ENCODE measurements around the gene CELF4. TPM values are rescaled to one million over a fixed set of nuclear protein-coding genes. Genes with fewer than 3 reads are reported as not detected.

The CELF4 gene
- total RNA-seq, 1 donor from 2014 or later = 0.22 TPM

DNA sequence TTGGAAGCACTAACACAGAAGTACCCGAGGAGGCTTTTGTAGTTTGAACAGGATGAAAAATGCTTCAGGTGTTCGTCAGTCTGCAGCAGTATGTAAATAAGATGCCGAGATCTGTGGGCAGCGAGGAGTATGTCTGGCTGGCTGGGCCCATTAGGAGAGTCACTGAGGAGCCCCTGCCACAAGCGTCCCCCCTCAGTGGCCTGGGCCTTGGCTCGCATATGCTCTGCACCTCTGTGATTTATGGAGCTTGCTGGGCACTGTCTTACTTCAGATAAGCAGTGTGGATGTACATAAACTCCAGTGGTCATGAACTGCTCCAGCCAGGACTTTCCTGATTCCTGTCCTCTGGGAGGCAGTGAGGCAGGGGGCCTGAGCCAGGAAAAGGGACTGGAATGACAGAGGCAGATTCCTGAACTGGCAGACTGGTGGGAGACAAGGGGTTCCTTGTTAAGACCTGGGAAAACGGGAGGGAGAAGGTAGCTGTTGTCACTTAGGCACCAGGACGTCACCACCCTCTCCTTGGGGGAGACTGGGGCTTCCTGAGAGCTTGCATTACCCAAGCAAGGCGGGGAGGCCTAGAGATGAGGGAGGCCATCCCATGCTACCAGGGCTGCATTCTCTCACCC is 46.0 kb downstream of the CELF4 start:
- Mint-ChIP-seq H3K27me3 (ENCODE audit: low read depth) (peaks cover 63% of the 10 kb centered on the region), H3K27ac (ENCODE audit: unreplicated experiment) (no peak overlapping the region), H3K36me3 (ENCODE audit: low read depth) (peaks cover 2% of the 10 kb centered on the region), H3K4me1 (ENCODE audit: low read depth) (no peaks in the 10 kb centered on the region), H3K9me3 (ENCODE audit: low read depth) (no peaks in the 10 kb centered on the region), H3K4me3 (ENCODE audit: unreplicated experiment) (no peak overlapping the region)
- TF ChIP-seq, protein P1, sequence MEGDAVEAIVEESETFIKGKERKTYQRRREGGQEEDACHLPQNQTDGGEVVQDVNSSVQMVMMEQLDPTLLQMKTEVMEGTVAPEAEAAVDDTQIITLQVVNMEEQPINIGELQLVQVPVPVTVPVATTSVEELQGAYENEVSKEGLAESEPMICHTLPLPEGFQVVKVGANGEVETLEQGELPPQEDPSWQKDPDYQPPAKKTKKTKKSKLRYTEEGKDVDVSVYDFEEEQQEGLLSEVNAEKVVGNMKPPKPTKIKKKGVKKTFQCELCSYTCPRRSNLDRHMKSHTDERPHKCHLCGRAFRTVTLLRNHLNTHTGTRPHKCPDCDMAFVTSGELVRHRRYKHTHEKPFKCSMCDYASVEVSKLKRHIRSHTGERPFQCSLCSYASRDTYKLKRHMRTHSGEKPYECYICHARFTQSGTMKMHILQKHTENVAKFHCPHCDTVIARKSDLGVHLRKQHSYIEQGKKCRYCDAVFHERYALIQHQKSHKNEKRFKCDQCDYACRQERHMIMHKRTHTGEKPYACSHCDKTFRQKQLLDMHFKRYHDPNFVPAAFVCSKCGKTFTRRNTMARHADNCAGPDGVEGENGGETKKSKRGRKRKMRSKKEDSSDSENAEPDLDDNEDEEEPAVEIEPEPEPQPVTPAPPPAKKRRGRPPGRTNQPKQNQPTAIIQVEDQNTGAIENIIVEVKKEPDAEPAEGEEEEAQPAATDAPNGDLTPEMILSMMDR (IDR thresholded peaks at IDR 0.05) = no peak
- no peak for DNase-seq (ENCODE audit: low spot score)

DNA sequence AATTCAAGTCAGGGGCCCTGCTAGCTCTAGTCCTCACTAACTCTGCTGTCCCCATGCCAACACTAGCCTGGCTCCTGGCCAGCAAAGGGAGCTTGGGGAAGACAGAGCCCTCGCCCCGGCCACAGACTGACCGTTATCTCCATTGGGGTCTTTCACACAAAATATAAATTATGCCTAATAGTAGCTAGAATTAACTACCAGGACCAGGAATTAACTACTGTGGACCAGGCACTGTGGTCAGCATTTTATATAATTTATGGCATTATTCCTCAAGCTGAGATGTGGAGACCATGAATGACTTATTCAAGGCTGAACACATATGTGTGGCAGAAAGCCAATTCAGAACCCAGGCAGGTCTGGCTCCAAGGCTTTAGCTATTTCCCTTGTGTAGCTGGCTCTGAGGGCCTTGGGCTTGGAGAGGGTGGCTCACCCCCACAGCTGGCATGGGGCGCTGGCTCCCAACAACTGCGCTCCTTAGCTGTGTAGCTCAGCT is 49.2 kb downstream of the CELF4 start:
- Mint-ChIP-seq H3K9me3 (ENCODE audit: low read depth) (peaks cover 3% of the 10 kb centered on the region), H3K4me3 (ENCODE audit: unreplicated experiment) (no peak overlapping the region), H3K4me1 (ENCODE audit: low read depth) (no peaks in the 10 kb centered on the region), H3K27me3 (ENCODE audit: low read depth) (peaks cover 54% of the 10 kb centered on the region), H3K36me3 (ENCODE audit: low read depth) (peaks cover 2% of the 10 kb centered on the region), H3K27ac (ENCODE audit: unreplicated experiment) (no peak overlapping the region)
- no peak for DNase-seq (ENCODE audit: low spot score)
- TF ChIP-seq, protein P1 (IDR thresholded peaks at IDR 0.05) = no peak

DNA sequence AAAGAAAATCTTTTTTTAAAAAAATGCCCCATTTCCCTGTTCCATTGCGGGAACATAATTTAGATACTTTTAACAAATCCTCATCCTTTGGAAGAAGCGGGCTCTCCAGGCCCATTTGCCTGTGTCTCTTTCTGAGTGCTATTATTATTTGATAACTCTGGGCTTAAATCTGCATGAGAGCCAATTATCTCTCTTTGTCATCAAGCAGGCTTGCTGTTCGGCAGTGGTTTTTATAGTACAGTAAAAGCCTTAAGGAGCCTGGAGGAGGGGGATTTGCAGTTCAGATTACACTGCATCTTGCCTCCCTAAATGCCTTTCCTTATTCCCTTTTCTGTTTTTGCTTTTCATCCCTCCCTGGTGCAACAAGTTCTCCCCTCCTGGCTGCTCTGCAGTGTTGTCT is 50.6 kb downstream of the CELF4 start:
- Mint-ChIP-seq H3K4me1 (ENCODE audit: low read depth) (no peaks in the 10 kb centered on the region), H3K36me3 (ENCODE audit: low read depth) (peaks cover 2% of the 10 kb centered on the region), H3K27ac (ENCODE audit: unreplicated experiment) (no peak overlapping the region), H3K9me3 (ENCODE audit: low read depth) (peaks cover 15% of the 10 kb centered on the region), H3K4me3 (ENCODE audit: unreplicated experiment) (no peak overlapping the region), H3K27me3 (ENCODE audit: low read depth) (peaks cover 53% of the 10 kb centered on the region)
- DNase-seq (ENCODE audit: low spot score) = no peak
- TF ChIP-seq, protein P1 (IDR thresholded peaks at IDR 0.05) = no peak

DNA sequence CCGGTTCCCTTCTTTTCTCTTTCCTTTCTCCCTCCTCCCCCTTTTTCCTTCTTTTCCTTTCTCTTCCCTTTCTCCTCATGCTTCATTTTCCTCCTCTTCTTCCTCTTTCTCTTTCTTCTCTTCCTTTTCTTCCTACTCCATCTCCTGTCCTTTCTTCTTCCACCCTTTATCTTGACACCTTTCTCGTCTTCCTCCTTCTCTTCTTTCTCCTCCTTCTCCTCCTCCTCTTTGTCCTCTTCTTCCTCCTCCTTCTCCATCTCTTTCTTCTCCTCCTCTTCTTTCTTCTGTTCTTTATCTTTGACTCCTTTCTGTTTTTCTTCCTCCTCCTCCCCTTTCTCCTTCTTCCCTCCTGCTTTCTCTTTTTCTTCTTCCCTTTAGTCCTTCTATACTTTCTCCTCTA is 53.2 kb downstream of the CELF4 start:
- no peak overlapping the region for H3K4me3 Mint-ChIP-seq (ENCODE audit: unreplicated experiment)
- H3K4me1 Mint-ChIP-seq (ENCODE audit: low read depth) = no peaks in the 10 kb centered on the region
- no peak overlapping the region for H3K27ac Mint-ChIP-seq (ENCODE audit: unreplicated experiment)
- H3K36me3 Mint-ChIP-seq (ENCODE audit: low read depth) = peaks cover 2% of the 10 kb centered on the region
- no peak for DNase-seq (ENCODE audit: low spot score)
- H3K27me3 Mint-ChIP-seq (ENCODE audit: low read depth) = peaks cover 49% of the 10 kb centered on the region
- TF ChIP-seq, protein P1 (IDR thresholded peaks at IDR 0.05) = no peak
- H3K9me3 Mint-ChIP-seq (ENCODE audit: low read depth) = peaks cover 25% of the 10 kb centered on the region

DNA sequence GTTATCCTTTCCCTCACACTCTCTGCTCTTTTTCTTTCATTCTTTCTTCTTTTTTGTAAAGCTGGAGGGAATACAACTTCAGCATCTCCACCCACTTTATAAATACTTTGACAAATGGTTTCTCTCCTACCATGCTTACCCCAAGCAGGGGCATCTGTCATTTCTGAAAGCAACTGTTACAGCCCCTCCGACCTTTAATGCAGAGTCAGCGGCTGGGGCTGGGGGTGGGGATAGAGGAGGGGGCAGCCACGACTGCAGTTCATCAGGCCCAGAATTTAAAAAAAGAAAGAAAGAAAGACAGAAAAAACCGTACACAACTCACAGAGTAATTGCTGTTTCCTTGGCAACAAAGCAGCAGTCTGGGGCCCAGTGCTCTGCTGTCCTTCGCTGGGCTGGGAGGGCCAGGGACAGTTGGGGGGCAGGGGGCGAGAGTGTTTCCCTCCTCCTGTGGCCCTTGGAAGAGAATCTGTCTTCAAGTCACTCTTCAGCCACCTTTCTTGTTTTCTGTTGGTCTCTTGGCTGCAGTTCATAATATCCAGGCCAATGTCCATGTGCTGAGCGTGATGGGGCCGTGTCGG is 53.8 kb downstream of the CELF4 start:
- Mint-ChIP-seq H3K4me1 (ENCODE audit: low read depth) (no peaks in the 10 kb centered on the region), H3K9me3 (ENCODE audit: low read depth) (peaks cover 25% of the 10 kb centered on the region), H3K36me3 (ENCODE audit: low read depth) (peaks cover 2% of the 10 kb centered on the region), H3K27me3 (ENCODE audit: low read depth) (peaks cover 45% of the 10 kb centered on the region), H3K4me3 (ENCODE audit: unreplicated experiment) (no peak overlapping the region), H3K27ac (ENCODE audit: unreplicated experiment) (no peak overlapping the region)
- TF ChIP-seq, protein P1 (IDR thresholded peaks at IDR 0.05) = no peak
- no peak for DNase-seq (ENCODE audit: low spot score)

Measured in chondrocyte (in vitro differentiated cells).